ENCODE measurements around the gene PIWIL4.
"Not testable (repeated sequence)": the region's sequence is repeated elsewhere in the genome, so short reads cannot be mapped to it uniquely, and the experiment has no call there.

The PIWIL4 gene

GRCh38 chr11:94639901-94640721 is 72.9 kb downstream of the PIWIL4 start:
- no peak for DNase-seq

- DNase-seq = no peak
Observed at GRCh38 chr11:94641167-94641761, 74.1 kb downstream of the PIWIL4 start.

- not testable (repeated sequence) for DNase-seq
Observed at GRCh38 chr11:94643186-94643585, 76.0 kb downstream of the PIWIL4 start.

- no peak for DNase-seq
Observed at GRCh38 chr11:94647926-94648325, 80.8 kb downstream of the PIWIL4 start.

- DNase-seq = no peak
Observed at GRCh38 chr11:94648789-94649188, 81.6 kb downstream of the PIWIL4 start.

GRCh38 chr11:94649254-94649653 is 82.1 kb downstream of the PIWIL4 start:
- DNase-seq = no peak

- no peak for DNase-seq
Observed at GRCh38 chr11:94649964-94650623, 82.9 kb downstream of the PIWIL4 start.

- DNase-seq = no peak
Observed at GRCh38 chr11:94650756-94651155, 83.6 kb downstream of the PIWIL4 start.

GRCh38 chr11:94652735-94653284 is 85.6 kb downstream of the PIWIL4 start:
- no peak for DNase-seq

GRCh38 chr11:94653561-94653960 is 86.4 kb downstream of the PIWIL4 start:
- DNase-seq = no peak

- no peak for DNase-seq
Observed at GRCh38 chr11:94654201-94654600, 87.0 kb downstream of the PIWIL4 start.

GRCh38 chr11:94655291-94655690 is 88.1 kb downstream of the PIWIL4 start:
- no peak for DNase-seq

GRCh38 chr11:94655956-94656355 is 88.8 kb downstream of the PIWIL4 start:
- DNase-seq = no peak

- DNase-seq = no peak
Observed at GRCh38 chr11:94656968-94657367, 89.8 kb downstream of the PIWIL4 start.

GRCh38 chr11:94657629-94658028 is 90.5 kb downstream of the PIWIL4 start:
- no peak for DNase-seq

- DNase-seq = no peak
Observed at GRCh38 chr11:94658386-94658785, 91.2 kb downstream of the PIWIL4 start.

GRCh38 chr11:94658888-94659287 is 91.7 kb downstream of the PIWIL4 start:
- DNase-seq = no peak

GRCh38 chr11:94661444-94661843 is 94.3 kb downstream of the PIWIL4 start:
- no peak for DNase-seq

- no peak for DNase-seq
Observed at GRCh38 chr11:94662065-94662779, 95.1 kb downstream of the PIWIL4 start.

- no peak for DNase-seq
Observed at GRCh38 chr11:94662846-94663390, 95.8 kb downstream of the PIWIL4 start.

GRCh38 chr11:94664346-94664745 is 97.2 kb downstream of the PIWIL4 start:
- no peak for DNase-seq

GRCh38 chr11:94665116-94665659 is 98.0 kb downstream of the PIWIL4 start:
- no peak for DNase-seq

Data from CD4-positive, alpha-beta T cell treated with Interleukin-10 for 1 hour (primary cell).